NCI-H2029 (cell line): ENCODE data around the gene FOXF1.

ENCODE experiments used
- DNase-seq: peaks from one replicate; lab custom pipeline; 2025; lab: John Stamatoyannopoulos, UW

The FOXF1 gene

DNA sequence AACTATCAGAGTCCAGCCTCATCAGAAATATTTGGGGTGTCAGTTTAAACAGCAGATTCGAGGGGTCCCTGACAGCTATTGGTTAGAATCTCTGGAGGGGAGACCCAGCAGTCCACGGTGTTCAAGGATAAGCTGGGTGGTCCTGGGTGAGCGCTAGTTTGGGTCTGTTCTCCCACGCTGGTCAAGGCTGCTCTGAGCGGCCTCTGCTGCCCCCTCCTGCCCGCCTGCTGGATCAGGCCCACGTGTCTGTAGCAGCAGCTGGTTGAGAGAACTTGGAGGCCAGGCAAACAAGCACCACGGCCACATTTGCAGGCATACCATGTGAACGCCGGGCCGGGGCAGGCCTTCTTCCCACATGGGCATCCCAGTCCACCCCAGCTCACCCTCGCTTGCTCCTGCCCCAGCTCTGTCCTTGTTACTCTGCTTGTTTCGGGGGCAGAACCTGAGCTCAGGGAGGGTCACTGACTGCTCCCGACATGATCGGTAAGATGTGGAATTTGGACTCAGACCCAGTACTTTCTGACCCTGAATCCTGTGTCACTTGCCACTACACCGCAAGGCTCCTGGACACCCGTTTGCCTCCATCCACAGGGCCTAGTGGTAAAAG, 7.4 kb downstream of the FOXF1 start:
- no peak for DNase-seq

DNA sequence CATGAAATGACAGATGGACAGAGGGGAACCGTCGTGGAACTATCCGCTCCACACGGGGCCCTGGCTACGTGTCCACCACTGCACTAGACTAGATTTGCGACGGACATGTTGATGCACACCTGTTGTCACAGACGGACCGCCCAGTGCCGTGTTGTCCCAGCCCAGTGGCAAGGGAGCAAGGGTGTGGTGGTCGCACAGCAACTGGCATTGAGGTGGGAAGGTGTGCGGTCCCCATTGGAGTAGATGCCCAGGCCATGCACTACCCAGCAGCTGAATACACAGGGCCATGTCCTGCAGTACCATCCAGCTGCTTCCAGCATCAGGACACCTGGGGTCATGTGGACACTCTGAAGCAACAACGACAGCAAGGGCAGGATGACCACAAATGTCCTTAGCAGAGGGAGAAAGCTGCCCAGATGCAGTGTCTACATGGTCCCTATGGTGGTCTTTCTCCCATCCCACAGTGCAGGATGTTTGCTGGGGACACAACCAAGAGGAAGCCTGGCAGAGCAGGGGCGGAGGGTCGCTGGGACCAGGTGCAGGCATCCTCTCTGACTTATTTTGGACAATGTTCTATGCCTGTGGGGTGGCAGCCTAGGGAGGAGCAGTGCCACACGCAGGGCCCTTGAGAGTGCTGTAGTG, 8.8 kb downstream of the FOXF1 start:
- no peak for DNase-seq

DNA sequence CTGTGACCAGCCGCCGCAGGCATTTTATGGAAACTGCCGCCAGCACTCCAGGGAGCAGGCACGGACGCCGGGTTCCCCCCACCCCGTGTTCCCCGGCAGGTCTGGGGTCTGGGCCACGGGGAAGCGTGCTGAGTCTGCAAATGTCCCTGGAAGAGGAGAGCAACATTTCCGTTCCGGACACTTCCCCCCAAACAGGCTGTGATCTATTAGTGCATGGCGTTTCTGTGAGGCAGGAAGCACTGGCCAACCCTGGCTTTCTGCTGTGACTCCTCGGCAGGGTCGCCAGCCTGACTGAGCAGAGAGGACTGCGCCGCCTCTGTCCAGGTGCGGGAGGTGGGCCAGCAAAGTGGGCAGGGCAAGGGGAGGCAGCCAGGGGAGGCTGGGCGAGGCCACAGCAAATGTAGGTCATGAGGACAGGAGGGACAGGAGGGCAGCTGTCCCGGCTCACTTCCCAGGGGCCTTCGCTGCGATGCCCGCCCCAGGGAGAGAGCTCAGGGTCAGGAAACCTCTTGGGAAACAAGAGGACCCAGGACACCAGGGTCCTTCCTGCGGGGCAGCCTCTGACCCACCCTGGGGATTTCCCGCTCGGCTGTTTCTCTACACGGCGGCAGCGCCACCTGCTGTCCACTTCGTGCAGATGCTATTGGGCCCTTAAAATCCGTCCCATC, 9.5 kb downstream of the FOXF1 start:
- no peak for DNase-seq

DNA sequence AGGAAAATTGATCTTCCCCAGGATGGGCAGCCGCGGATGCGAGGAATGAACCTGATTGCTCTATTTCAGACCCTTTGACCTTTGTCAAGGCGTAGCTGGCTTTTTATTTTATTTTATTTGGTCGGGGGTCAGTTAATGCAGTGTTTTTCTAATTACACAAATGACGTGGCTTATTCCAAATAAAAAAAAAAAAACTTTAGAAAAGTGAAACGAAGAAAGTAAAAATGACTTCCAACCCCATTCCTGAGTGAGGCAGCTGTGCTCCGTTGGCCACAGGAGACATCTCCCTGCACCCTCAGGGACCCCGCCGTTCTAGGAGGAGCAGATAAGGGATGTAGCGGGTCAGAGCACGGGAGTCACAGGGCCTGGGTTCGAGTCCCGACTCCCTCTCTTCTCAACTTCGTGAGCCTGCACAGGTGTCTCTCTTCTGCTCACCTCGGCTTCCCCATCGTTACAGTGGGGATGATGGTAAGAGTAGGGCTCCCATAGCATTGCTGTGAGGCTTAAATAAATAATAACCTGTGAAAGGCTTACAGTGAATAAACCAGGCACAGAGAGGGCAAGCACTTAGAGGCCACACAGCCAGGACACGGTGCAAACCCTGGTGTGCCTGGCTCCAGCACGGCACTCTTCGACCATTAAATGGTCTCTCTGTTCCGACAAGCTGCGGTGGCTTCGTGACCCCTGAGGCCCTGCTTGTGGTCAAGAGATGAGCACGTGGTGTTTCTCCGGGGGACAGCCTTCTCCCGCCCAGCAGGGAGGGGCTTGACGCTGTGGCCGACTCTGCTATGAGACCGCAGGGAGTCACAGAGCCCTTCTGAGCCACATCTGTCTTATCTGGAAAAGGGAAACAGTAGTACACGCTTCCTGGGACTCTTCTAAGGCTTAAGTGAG, 10.2 kb downstream of the FOXF1 start:
- DNase-seq: no peak

DNA sequence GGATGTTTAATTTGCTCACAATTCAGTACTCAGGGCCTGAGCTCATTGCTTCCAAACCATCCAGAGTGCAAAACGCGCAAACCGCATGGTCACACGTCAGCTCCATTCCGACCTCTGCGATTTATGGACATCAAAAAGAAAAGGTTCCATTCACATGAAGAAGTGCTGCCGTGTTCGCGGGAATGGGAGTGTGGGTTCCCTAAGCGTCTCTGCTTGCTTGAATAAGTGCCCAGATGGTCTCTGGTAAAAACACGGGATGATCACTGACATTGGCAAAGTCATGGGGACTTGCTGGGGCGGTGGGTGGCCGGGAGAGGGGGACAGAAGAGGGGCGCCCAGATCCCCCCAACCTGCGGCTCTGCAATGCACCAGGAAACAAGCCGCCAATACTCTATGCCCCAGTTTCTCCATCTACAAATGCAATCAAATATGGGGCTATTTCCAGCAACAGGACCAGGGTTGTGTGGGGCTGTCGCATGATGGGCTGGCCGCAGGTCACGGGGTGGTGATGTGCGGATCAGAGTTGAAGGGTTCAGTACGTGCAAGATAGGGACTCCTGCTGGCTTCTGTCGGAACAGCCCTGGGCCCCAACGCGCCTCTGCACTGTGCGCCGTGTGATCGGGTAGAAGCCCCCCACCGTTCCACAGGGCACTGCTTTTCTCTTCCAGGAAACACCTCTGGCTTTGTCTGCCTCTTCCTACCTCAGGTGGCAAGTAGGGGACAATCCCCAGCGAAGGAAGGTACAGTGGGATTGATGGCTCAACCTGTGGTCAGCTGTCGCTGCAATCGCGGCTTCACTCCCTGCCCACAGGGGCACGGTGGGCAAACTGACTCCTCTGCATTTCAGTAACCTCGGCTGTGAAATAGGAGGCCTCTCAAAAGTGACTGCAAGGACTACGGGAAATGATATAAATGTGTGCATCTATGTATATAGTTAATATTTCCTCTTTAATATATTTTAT, 11.2 kb downstream of the FOXF1 start:
- DNase-seq: no peak

DNA sequence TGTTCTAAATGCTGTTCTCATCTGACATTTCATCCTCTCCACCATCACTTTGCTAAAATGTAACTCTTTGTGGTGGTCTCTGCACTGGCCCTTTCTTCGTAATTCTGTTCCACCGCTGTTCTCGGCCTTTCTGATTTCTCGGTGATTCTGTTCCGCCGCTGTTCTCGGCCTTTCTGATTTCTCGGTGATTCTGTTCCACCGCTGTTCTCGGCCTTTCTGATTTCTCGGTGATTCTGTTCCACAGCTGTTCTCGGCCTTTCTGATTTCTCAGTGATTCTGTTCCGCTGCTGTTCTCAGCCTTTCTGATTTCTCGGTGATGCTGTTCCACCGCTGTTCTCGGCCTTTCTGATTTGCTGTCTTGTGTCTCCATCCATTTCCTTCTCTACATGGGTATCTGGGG, 12.3 kb downstream of the FOXF1 start:
- no peak for DNase-seq

DNA sequence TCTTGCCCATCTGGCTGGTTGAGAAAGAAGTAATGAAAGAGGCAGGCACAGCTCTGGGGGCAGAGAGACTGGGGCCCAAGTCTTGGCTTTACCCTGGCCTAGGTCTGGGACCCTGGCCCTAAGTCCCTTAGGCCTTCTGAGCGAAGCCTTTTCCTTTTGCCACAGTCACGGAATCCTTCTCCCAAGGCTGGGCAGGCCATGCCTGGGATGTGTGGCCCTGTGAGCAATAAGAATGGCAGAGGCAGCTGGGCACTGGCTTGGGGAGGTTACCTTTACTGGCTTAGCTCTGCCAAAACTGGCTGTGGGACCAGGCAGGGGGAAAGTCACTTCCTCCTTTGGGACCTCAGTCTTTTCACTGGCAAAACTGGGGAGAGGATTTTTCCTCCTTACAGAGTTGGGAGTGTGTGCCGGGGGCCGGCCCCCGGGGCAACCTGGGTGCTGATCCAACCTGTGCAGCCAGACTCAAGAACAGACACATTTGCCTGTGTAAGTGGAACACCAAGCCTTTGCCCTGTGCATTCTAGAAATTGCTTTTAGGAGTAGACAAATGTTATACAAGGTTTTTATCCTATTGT, 12.9 kb downstream of the FOXF1 start:
- DNase-seq: no peak

DNA sequence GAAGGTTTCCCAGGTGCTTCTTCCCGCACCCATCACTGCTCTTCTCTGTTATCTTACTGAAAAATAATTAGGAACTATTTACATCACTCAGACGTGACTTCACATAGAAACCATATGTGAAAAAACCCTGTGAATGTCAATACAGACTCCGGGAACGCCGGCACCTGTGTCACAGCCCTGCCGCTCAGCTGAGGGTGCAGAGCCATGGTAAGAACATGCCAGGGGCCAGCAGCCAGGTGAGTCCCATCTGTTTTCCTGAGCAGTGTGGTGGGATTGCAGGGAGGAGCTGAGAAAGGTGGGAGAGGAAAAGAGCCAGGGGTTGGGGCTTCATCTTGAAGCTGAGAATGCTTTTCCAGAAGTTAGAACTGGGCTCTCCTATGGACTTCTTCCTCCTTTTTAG, 13.7 kb downstream of the FOXF1 start:
- no peak for DNase-seq

DNA sequence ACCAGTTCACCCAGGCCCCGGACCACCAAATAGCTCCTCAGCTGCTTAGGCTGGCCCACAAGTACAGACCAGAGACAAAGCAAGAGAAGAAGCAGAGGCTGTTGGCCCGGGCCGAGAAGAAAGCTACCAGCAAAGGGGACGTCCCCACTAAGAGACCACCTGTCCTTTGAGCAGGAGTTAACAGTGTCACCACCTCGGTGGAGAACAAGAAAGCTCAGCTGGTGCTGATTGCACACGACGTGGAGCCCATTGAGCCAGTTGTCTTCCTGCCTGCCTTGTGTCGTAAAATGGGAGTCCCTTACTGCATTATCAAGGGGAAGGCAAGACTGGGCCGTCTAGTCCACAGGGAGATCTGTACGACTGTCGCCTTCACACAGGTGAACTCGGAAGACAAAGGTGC, 15.4 kb downstream of the FOXF1 start:
- no peak for DNase-seq

DNA sequence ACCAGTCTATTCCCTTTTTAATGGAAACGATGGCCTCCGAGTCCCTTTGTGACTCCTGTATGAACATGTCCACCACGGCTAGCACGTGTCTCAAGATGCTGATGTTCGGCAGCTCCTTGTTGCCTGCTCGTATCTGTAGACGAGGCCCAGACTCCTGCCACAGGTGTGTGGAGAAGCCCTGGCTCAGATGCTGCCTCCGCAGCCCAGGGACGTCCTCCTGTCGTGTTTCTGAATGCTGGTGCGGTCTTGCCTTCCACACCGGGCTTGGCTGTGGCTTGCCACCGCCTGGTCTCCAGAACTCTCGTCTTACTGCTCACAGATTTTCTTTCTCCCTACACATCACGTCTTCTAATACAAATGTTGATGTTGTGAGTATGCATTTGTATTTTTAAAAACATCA, 17.0 kb downstream of the FOXF1 start:
- no peak for DNase-seq

DNA sequence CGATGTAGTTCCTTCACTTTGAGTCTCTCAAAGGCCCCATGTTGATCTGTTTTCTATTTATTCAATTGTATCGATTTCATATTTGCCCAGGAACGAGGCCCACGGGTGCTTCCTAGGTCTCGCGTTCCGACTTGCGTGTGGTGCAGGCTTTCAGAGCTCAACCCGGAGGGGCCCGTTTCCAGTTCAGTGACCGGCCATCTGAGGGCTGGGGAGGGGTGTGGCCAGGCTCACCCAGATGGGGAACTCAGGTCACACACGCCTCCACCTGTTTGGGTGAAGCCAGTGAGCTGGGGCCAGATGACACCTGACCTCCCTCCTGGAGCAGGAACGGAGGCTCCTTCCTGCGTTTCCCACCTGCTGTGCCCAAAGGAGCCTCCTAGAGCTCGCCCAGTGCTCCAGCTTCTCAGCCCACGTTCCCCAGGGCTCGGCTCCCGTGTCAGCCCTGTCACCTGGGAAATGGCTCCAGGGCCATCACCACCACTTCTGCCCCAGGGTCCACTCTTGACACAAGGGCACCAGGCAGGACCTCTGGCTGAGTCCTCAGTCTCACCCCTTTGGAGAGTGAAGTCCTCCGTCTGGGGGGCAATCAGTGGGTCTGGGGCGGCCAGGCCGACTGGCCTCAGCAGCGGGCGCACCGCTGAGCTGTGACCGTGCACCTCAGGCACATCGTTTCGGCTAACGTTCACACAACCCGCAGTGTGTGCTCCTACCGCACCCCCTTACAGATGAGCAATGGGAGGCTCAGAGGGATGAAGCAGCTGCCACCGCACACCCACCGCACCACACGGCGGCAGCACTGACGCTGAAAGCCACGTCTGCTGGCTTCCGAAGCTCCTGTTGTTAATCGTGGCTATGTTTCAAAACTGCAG, 18.0 kb downstream of the FOXF1 start:
- DNase-seq: no peak

DNA sequence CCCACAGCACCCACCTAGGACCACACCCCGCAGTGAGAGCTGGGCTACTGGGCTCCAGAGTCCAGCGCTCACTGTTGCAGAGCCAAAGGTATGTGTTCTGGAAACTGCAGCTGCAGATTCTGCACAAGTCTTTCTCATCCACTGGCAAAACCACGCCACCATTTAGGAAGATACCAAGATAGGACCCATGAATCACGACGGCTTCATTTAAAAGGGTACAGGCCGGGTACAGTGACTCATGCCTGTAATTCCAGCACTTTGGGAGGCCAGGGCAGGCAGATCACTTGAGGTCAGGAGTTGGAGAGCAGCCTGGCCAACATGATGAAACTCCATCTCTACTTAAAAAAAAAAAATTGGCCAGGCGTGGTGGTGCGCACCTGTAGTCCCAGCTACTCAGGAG, 18.8 kb downstream of the FOXF1 start:
- no peak for DNase-seq

DNA sequence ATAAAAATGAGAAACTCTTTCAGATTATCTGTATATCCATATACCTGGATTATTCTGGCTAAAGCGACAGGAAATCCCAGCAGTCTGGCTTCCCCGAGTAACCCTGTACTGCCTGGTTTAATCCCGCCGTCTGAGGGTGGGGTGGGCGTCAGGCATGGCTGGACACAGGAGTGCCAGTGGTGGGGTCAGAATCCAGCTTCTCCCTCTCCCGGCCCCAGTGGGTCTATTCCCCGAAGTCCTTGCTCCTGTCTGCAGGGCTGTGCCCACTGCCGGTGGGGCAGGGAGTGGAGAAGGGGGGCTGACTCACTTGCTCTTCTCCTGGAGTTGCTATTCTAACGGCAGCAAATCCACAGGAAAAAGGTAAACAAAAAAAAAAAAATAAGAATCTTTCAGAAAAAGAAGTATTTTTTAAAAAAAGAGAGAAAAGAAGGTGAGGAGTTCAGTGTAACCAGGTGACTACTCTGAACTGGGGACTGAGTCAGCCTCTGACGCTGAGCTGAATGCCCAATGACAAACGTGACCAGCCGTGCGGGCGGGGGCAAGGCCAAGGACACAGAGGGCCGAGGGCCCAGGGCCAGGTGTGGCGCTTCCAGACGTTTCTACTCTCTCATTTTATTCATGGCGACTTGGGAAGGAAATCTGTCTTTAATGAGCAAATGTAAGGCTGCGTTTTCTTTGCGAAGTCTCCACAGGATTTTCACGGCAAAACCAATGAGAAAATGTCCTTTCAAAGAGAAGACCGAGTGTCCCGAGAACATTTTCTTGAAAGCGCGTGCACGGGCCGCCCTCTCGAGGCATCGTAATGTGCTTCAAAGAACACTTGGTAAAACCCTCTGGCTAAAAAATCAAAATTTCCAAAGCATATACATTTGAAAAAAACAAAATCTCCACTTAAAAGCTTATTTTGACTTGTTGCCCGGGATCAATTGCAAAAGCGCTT, 20.2 kb downstream of the FOXF1 start:
- DNase-seq: no peak

DNA sequence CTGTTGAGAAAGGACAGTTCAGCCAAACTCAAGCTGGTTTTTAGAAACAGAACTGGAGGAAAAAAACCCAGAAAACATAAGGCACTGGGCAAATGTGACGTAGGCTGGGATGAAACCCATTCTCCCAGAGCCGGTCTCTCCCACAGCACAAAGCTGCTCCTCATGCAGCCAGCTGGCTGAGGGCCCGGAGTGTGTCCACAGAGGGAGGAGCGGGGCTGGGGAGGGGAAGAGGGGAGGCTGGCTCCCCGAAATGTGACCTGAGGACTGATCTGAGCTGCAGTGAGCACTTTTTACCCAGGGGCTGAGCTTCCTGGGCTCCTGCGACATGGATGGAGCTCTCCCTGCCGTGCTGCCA, 20.8 kb downstream of the FOXF1 start:
- DNase-seq: no peak

DNA sequence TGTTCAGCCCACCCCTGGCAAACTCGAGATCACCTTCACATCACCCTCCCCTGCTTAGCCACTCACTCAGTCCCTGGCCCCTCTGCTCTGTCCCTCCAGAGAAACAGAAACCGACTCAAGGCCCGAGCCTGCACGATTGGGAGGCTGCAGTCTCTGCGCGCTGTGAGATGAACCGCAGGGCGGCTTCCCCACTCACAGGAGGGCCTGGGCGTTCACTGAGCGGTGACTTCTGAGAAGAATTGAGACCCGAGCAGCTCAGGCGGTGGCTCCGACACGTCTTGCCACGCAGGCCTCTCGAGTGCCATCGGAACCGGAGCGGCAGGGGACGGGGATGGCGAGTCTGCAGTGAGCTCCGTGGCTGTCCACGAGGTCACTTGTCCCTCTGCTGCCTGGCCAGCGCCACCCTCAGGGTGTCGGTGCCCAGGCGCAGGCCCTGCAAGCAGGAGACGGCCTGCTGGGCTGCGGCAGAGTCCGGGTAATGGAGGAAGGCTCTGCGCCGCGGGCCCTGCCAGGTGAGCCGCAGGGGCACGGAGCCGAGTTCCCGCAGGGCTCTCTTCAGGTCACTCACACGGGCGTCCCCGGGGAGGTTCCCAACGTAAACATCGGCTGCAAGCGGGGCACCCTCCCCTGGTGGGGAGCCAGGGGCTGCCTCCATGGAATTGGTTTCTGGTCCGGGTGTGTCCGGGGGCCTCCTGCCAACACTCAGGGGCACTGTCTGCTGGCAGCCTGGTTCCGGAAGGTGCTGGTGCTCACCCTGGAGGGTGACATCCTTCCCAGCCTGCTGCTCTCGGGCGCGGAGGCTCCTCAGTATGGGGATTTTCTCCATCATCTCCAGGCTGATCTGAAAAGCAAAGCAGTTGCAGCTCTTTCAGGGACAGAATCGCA, 21.6 kb downstream of the FOXF1 start:
- no peak for DNase-seq

DNA sequence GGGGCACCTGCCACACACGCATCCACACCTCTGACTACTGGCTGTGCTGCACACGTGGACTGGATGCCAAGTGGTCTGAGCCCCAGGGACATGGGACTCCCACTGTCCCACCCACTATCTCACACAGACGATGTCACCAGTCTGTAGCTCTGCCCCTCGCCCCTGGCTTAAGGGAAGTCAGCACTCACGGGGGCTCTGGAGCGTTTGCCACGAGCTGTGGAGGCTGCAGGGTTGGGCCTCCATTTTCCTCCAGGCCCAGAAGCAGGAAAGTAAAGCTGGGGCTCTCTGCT, 22.1 kb downstream of the FOXF1 start:
- no peak for DNase-seq

DNA sequence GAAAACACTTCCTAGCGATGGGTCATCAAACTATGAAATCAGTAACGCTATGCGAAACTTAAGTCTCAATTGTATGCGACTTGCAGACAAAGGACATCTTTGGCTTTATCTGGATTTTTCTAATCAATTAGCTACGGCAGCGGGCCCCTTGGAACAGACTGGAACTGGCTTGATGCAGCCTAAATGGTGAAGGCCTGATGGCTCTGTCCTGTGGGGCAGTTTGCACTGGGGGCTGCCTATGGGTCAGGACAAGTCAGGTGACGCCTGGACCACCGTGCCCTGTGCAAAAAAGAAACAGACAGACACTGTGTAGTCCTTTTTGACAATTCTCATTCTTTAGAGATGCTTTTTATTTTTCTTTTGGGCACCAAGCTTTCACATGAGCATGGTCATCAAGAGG, 22.7 kb downstream of the FOXF1 start:
- no peak for DNase-seq

DNA sequence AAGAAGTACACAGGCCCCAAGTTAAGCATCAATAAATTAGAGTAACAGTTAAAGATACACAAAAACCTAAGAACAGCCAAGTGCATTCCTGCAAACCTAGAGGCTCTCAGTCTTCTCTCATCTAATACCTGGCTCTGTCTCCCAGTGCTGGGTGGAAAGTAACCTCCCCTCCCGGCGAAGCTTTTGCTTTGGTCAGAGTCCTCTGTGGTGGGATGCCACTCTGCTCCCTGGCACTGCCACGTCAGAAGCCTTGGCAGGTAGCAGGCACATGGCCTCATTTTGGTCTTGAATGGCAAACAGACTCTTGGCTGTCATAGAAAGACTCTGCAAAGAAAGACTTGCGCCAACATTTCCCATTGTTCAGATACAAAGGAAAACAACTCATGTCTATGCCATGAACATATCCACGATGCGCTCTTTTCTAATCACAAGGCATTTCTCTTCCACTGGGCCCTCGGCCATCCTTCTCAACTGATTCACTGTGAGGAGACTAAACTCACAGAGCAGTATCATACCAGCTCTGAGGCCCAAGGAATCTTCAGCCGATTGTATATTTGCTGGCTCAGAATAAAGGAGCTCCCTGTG, 23.5 kb downstream of the FOXF1 start:
- no peak for DNase-seq
